ENCODE data around the gene MSI2. TPM values are rescaled to one million over a fixed set of nuclear protein-coding genes. Genes with fewer than 3 reads are reported as not detected.

Gene MSI2
- total RNA-seq, 4 donors from 2014 or later, result 27.3 to 50.4 (median 36.8) TPM

DNA sequence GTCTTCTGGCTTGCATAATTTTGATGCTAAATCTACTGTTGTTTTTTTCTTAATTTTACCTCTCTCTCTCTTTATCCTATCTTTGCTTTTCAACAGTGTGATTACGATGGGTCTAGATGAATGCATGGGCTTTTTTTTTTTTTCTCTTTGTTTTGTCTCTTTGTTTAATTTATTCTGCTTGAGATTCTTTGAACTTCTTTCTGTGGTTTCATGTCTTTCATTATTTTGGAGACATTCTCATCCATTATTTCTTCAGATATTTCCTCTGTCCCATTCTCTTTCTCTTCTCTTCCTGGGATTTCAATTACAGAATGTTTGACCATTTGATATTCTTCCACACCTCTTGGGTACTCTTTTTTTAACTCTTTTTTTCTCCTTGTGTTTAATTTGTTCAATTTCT lies 436.4 kb downstream of the MSI2 start:
- TF ChIP-seq POLR2A (IDR thresholded peaks at IDR 0.05) (no peak), EP300 (IDR thresholded peaks at IDR 0.05) (no peak), POLR2AphosphoS5 (IDR thresholded peaks at IDR 0.05) (no peak)
- TF ChIP-seq, protein P1, sequence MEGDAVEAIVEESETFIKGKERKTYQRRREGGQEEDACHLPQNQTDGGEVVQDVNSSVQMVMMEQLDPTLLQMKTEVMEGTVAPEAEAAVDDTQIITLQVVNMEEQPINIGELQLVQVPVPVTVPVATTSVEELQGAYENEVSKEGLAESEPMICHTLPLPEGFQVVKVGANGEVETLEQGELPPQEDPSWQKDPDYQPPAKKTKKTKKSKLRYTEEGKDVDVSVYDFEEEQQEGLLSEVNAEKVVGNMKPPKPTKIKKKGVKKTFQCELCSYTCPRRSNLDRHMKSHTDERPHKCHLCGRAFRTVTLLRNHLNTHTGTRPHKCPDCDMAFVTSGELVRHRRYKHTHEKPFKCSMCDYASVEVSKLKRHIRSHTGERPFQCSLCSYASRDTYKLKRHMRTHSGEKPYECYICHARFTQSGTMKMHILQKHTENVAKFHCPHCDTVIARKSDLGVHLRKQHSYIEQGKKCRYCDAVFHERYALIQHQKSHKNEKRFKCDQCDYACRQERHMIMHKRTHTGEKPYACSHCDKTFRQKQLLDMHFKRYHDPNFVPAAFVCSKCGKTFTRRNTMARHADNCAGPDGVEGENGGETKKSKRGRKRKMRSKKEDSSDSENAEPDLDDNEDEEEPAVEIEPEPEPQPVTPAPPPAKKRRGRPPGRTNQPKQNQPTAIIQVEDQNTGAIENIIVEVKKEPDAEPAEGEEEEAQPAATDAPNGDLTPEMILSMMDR (IDR thresholded peaks at IDR 0.05), result no peak
- Histone ChIP-seq H3K4me3 (no peak overlapping the region), H3K4me1 (no peaks in the 10 kb centered on the region), H3K27me3 (no peaks in the 10 kb centered on the region), H3K27ac (no peak overlapping the region), H3K9me3 (no peaks in the 10 kb centered on the region), H3K36me3 (no peaks in the 10 kb centered on the region)
- ATAC-seq, result no peak
- 94% methylated on average over 1 of the region's 1 CpG; no CpG with 5 or more reads in 1 of the 2 donors for WGBS, 2 donors (ENCODE audit: low coverage in 1 of 2)

DNA sequence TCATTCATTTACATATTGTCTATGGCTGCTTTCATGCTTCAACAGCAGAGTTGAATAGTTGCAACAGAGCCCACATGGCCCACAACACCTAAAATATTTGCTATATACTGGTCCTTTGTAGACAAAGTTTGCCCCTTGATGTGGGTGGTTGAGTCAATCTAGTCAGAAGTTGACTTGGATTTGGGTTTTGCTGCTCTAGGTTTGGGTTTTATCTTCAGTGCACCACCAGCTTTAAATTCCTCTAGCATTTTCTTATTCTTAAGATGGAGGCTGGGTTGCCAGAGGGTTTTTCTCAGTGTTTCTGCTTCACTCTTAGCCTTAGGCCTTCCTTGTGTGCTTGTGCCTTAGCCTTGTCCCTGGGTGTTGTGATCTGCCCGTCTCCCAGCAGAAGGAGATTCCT lies 437.7 kb downstream of the MSI2 start:
- no peaks in the 10 kb centered on the region for H3K9me3 ChIP-seq
- ATAC-seq, result no peak
- H3K4me1 ChIP-seq, result no peaks in the 10 kb centered on the region
- no peaks in the 10 kb centered on the region for H3K27me3 ChIP-seq
- no peak overlapping the region for H3K27ac ChIP-seq
- H3K4me3 ChIP-seq, result no peak overlapping the region
- TF ChIP-seq EP300 (IDR thresholded peaks at IDR 0.05), result no peak
- TF ChIP-seq POLR2AphosphoS5 (IDR thresholded peaks at IDR 0.05), result no peak
- TF ChIP-seq, protein P1 (IDR thresholded peaks at IDR 0.05), result no peak
- TF ChIP-seq POLR2A (IDR thresholded peaks at IDR 0.05), result no peak
- WGBS, 2 donors (ENCODE audit: low coverage in 1 of 2), result 100% methylated on average over 1 of the region's 1 CpG; no CpG with 5 or more reads in 1 of the 2 donors
- no peaks in the 10 kb centered on the region for H3K36me3 ChIP-seq

GRCh38 chr17:57696050-57696449 lies 439.7 kb downstream of the MSI2 start:
- H3K27me3 ChIP-seq, result no peaks in the 10 kb centered on the region
- H3K4me3 ChIP-seq, result no peak overlapping the region
- ATAC-seq, result no peak
- no peaks in the 10 kb centered on the region for H3K36me3 ChIP-seq
- peaks cover 0 to 10% (median 0%) of the 10 kb centered on the region in 3 donors for H3K4me1 ChIP-seq
- 51 to 57% methylated on average over 3 of the region's 3 CpGs for WGBS, 2 donors (ENCODE audit: low coverage in 1 of 2)
- TF ChIP-seq EP300 (IDR thresholded peaks at IDR 0.05) (no peak), POLR2A (IDR thresholded peaks at IDR 0.05) (no peak)
- TF ChIP-seq, protein P1 (IDR thresholded peaks at IDR 0.05), result no peak
- no peaks in the 10 kb centered on the region for H3K9me3 ChIP-seq
- H3K27ac ChIP-seq, result no peak overlapping the region

DNA sequence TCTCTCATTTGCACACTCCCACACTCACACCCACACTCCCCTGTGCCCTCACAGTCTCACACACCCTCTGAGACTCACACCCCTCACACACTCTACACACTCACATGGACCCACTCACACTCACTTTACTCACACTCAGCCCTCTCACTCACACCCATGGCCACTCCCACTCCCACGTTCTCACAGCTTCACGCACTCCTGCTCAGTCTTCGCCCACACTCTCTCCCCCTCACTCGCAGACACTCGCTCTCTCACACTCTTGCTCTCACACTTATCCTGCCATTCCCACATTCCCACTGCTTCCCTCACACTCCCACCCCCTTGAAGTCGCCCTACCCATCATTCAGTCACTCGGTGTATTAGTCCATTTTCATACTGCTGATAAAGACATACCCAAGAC lies 440.9 kb downstream of the MSI2 start:
- Histone ChIP-seq H3K27me3 (no peaks in the 10 kb centered on the region), H3K36me3 (no peaks in the 10 kb centered on the region), H3K4me1 (peaks cover 0 to 10% (median 0%) of the 10 kb centered on the region in 3 donors), H3K9me3 (no peaks in the 10 kb centered on the region), H3K27ac (no peak overlapping the region), H3K4me3 (no peak overlapping the region)
- TF ChIP-seq POLR2AphosphoS5 (IDR thresholded peaks at IDR 0.05) (no peak), POLR2A (IDR thresholded peaks at IDR 0.05) (no peak), EP300 (IDR thresholded peaks at IDR 0.05) (no peak)
- TF ChIP-seq, protein P1 (IDR thresholded peaks at IDR 0.05), result no peak
- 88% methylated on average over 7 of the region's 7 CpGs; no CpG with 5 or more reads in 1 of the 2 donors for WGBS, 2 donors (ENCODE audit: low coverage in 1 of 2)
- no peak for ATAC-seq

DNA sequence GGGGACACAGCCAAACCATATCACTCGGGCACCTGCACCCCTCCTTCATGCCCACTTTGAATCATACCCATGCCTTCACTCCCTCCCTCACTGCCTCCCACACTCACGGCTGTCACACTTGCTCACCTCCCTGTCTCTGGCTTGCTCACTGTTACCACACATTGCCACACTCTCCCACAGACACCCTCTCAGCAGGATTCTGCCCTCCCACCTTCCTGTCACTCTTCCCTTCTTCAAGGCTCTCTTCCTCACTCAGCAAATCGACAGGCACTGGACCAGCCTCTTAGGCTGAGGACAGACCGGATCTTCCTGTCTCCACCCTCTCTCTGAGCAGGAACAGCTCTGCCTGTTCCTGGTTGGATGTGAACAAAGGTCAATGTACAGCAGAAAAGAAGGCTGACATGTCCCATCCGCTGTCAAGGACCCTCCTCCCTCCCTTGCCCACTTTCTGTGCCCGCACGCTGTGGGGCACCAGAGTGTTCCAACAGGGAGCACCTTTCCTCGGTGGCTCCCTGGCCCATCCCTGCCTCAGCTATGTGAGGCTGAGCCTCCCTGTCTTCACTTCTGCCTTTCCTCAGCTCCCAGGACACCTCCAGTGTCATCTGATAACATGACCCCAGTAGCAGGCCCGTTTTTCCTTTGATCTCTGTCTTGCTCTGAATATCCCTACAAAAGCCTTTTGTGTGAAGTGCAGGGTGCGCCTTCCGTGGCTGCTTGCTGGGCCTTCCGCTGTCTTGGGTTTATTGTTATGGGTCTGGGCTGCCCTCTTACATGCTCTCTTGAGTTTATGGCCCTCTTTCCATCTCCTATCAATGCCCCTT lies 441.8 kb downstream of the MSI2 start:
- no peak for ATAC-seq
- 73% methylated on average over 6 to 10 of the region's 12 CpGs for WGBS, 2 donors (ENCODE audit: low coverage in 1 of 2)
- no peaks in the 10 kb centered on the region for H3K36me3 ChIP-seq

More for the DNA sequence above, 441.8 kb downstream of the MSI2 start:
- H3K9me3 ChIP-seq, result no peaks in the 10 kb centered on the region
- no peak overlapping the region for H3K27ac ChIP-seq
- peaks cover 0 to 10% (median 0%) of the 10 kb centered on the region in 3 donors for H3K4me1 ChIP-seq
- no peak overlapping the region for H3K4me3 ChIP-seq
- TF ChIP-seq POLR2A (IDR thresholded peaks at IDR 0.05) (no peak), EP300 (IDR thresholded peaks at IDR 0.05) (no peak), POLR2AphosphoS5 (IDR thresholded peaks at IDR 0.05) (no peak)
- TF ChIP-seq, protein P1 (IDR thresholded peaks at IDR 0.05), result no peak
- H3K27me3 ChIP-seq, result no peaks in the 10 kb centered on the region

Data from gastroesophageal sphincter (tissue), 4 donors.